Keratinocyte (primary cell): ENCODE results near the gene TFPI. TPM values are rescaled to one million over a fixed set of nuclear protein-coding genes. Genes with fewer than 3 reads are reported as not detected.

ENCODE experiments used
- DNase-seq: peaks from one replicate; pipeline ENCODE4 v3.0.0-alpha.2; 2011; ENCODE audit warnings: low read depth, missing footprints, low spot score
- FAIRE-seq: peaks from 2 replicates; lab custom pipeline; 2011; peaks lifted over from hg19 to GRCh38; lab: Jason Lieb, UNC
- H2AFZ ChIP-seq: 2 replicates; pipeline ENCODE4 v1.6.0; 2012; ENCODE audit warnings: low read length, control low read depth, inconsistent platforms; ENCODE audit not compliant: control insufficient read depth
- H3K27ac ChIP-seq: 2 replicates; pipeline ENCODE4 v1.5.1; 2011; ENCODE audit warnings: low read length; ENCODE audit not compliant: control insufficient read depth, insufficient read depth
- H3K27me3 ChIP-seq: 3 replicates; pipeline ENCODE4 v1.6.0; 2011; ENCODE audit warnings: low read length; ENCODE audit not compliant: control insufficient read depth, insufficient read depth; ENCODE audit errors: extremely low read depth
- H3K36me3 ChIP-seq, 2 experiments: 2 replicates in 1 of 2; 3 replicates in 1 of 2; pipeline ENCODE4 v1.5.1; 2011; ENCODE audit warnings: low read length in 2 of 2, mild to moderate bottlenecking in 1 of 2; ENCODE audit not compliant: control insufficient read depth in 2 of 2, insufficient read depth in 2 of 2; ENCODE audit errors: extremely low read depth in 1 of 2
- H3K4me1 ChIP-seq: 3 replicates; pipeline ENCODE4 v1.5.1; 2011; ENCODE audit warnings: low read length; ENCODE audit not compliant: control insufficient read depth, insufficient read depth; ENCODE audit errors: extremely low read depth
- H3K4me2 ChIP-seq: 3 replicates; pipeline ENCODE4 v1.6.0; 2011; ENCODE audit warnings: low read depth, low read length; ENCODE audit not compliant: control insufficient read depth, insufficient read depth; ENCODE audit errors: extremely low read depth
- H3K4me3 ChIP-seq, 3 experiments: fragments of 200-600 bp in 1 of 3; sonication (generic) in 1 of 3; 2 replicates in 2 of 3; 3 replicates in 1 of 3; pipeline ENCODE4 v1.5.1; 2011 to 2016; ENCODE audit warnings: low read length in 3 of 3, mild to moderate bottlenecking in 3 of 3, control low read depth in 2 of 3, inconsistent platforms in 1 of 3, low read depth in 1 of 3, mixed read lengths in 1 of 3, mixed run types in 1 of 3, moderate library complexity in 1 of 3; ENCODE audit not compliant: control insufficient read depth in 2 of 3, insufficient read depth in 2 of 3; ENCODE audit errors: extremely low read depth in 1 of 3
- H3K79me2 ChIP-seq: 2 replicates; pipeline ENCODE4 v1.6.0; 2012; ENCODE audit warnings: low read length; ENCODE audit not compliant: control insufficient read depth, insufficient read depth
- H3K9ac ChIP-seq: 3 replicates; pipeline ENCODE4 v1.6.0; 2011; ENCODE audit warnings: low read length; ENCODE audit not compliant: control insufficient read depth, insufficient read depth; ENCODE audit errors: extremely low read depth
- H3K9me1 ChIP-seq: 3 replicates; pipeline ENCODE4 v1.6.0; 2011; ENCODE audit warnings: low read length; ENCODE audit not compliant: control insufficient read depth, insufficient read depth; ENCODE audit errors: extremely low read depth
- H3K9me3 ChIP-seq: 2 replicates; pipeline ENCODE4 v1.5.1; 2012; ENCODE audit warnings: low read depth, low read length; ENCODE audit not compliant: control insufficient read depth
- H4K20me1 ChIP-seq: 3 replicates; pipeline ENCODE4 v1.6.0; 2011; ENCODE audit warnings: low read length; ENCODE audit not compliant: control insufficient read depth, insufficient read depth; ENCODE audit errors: extremely low read depth
- EZH2 ChIP-seq: IDR thresholded peaks from one replicate; pipeline ENCODE4 v1.6.1; 2012; ENCODE audit warnings: inconsistent platforms, mild to moderate bottlenecking, low read length, moderate library complexity
- dilution Hi-C: fragments of 300-500 bp; cut with MboI; formaldehyde crosslinking; loops from one replicate; pipeline ENCODE4 v1.7.0; 2020; ENCODE audit warnings: low sequenced_read_pairs; ENCODE audit not compliant: extremely low pct_ligation_motif_present
- polyA plus RNA-seq, 5 experiments: library from polyadenylated mRNA; depleted of rRNA in 3 of 5; stranded (reverse) in 3 of 5; stranded (forward) in 1 of 5; unstranded in 1 of 5; fragments of >200 nt; gene quantifications; 1 replicate in 1 of 5; 2 replicates in 3 of 5; 3 replicates in 1 of 5; pipeline versions ENCODE4 v1.2.1 to v1.2.3, GENCODE V29; 2011 to 2012; ENCODE audit warnings: missing spikeins in 2 of 5, low read depth in 1 of 5, low replicate concordance in 1 of 5
- TF ChIP-seq, protein P1 (sequence below), 3 experiments: IDR thresholded peaks in 1 of 3; conservative IDR thresholded peaks in 1 of 3; optimal IDR thresholded peaks in 1 of 3; 2 replicates in 2 of 3; 3 replicates in 1 of 3; pipeline versions ENCODE3 to v1.5.1; 2011; ENCODE audit warnings: low read length in 3 of 3, mild to moderate bottlenecking in 3 of 3, moderate library complexity in 2 of 3, control low read depth in 1 of 3, inconsistent platforms in 1 of 3; ENCODE audit not compliant: insufficient read depth in 2 of 3; ENCODE audit errors: extremely low read depth in 1 of 3

Gene TFPI
- polyA plus RNA-seq, 1 donor (not counting 4 experiments of a cell fraction or from before 2014, with no cell fraction given), result 1.1 TPM

DNA sequence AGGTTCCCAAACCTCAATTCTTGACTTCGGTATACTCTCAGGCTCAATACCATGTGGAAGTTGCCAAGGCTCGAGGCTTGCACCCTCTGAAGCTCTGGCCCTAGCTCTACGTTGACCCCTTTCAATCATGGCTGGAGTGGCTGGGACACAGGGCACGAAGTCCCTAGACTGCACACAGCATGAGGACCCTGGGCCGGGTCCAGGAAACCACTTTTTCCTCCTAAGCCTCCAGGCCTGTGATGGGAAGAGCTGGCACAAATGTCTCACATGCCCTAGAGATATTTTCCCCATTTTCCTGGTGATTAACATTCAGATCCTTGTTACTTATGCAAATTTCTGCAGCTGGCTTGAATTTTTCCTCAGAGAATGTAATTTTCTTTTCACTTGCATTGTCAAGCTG, 61.1 kb downstream of the TFPI start:
- H3K36me3 ChIP-seq, result no peaks in the 10 kb centered on the region
- no peak overlapping the region for H3K4me2 ChIP-seq
- H3K79me2 ChIP-seq, result no peaks in the 10 kb centered on the region
- FAIRE-seq, result no peak
- dilution Hi-C loops, result no loop called here
- no peak overlapping the region for H3K27ac ChIP-seq
- H4K20me1 ChIP-seq, result no peaks in the 10 kb centered on the region
- no peak for DNase-seq
- H3K4me1 ChIP-seq, result no peaks in the 10 kb centered on the region
- H3K9me3 ChIP-seq, result peaks cover 2% of the 10 kb centered on the region
- no peak overlapping the region for H2AFZ ChIP-seq
- TF ChIP-seq, protein P1, sequence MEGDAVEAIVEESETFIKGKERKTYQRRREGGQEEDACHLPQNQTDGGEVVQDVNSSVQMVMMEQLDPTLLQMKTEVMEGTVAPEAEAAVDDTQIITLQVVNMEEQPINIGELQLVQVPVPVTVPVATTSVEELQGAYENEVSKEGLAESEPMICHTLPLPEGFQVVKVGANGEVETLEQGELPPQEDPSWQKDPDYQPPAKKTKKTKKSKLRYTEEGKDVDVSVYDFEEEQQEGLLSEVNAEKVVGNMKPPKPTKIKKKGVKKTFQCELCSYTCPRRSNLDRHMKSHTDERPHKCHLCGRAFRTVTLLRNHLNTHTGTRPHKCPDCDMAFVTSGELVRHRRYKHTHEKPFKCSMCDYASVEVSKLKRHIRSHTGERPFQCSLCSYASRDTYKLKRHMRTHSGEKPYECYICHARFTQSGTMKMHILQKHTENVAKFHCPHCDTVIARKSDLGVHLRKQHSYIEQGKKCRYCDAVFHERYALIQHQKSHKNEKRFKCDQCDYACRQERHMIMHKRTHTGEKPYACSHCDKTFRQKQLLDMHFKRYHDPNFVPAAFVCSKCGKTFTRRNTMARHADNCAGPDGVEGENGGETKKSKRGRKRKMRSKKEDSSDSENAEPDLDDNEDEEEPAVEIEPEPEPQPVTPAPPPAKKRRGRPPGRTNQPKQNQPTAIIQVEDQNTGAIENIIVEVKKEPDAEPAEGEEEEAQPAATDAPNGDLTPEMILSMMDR (optimal IDR thresholded peaks at IDR 0.05 in 1 of 3, IDR thresholded peaks at IDR 0.05 in 1 of 3, conservative IDR thresholded peaks at IDR 0.05 in 1 of 3; ENCODE audit: extremely low read depth in 1 of 3, insufficient read depth in 2 of 3, low read length in 3 of 3), result no peak
- TF ChIP-seq EZH2, result no peak
- no peak overlapping the region for H3K4me3 ChIP-seq
- H3K9ac ChIP-seq, result no peak overlapping the region
- H3K27me3 ChIP-seq, result no peaks in the 10 kb centered on the region
- no peaks in the 10 kb centered on the region for H3K9me1 ChIP-seq

- no peaks in the 10 kb centered on the region for H3K9me3 ChIP-seq
- H3K27me3 ChIP-seq, result no peaks in the 10 kb centered on the region
- no peak overlapping the region for H3K4me3 ChIP-seq
- H3K36me3 ChIP-seq, result no peaks in the 10 kb centered on the region
- FAIRE-seq, result no peak
- H2AFZ ChIP-seq, result no peak overlapping the region
- dilution Hi-C loops, result no loop called here
- no peaks in the 10 kb centered on the region for H4K20me1 ChIP-seq
- H3K9ac ChIP-seq, result no peak overlapping the region
- no peak for DNase-seq
- no peak overlapping the region for H3K4me2 ChIP-seq
- H3K79me2 ChIP-seq, result no peaks in the 10 kb centered on the region
- H3K27ac ChIP-seq, result no peak overlapping the region
- H3K9me1 ChIP-seq, result no peaks in the 10 kb centered on the region
- TF ChIP-seq EZH2, result no peak
- TF ChIP-seq, protein P1 (optimal IDR thresholded peaks at IDR 0.05 in 1 of 3, IDR thresholded peaks at IDR 0.05 in 1 of 3, conservative IDR thresholded peaks at IDR 0.05 in 1 of 3; ENCODE audit: extremely low read depth in 1 of 3, insufficient read depth in 2 of 3, low read length in 3 of 3), result no peak
- H3K4me1 ChIP-seq, result no peaks in the 10 kb centered on the region
Observed at GRCh38 chr2:187486241-187486640, 68.0 kb downstream of the TFPI start.
